Cardiac muscle cell (in vitro differentiated cells and primary cell): Measurements from ENCODE around the gene PRKCB. TPM values are rescaled to one million over a fixed set of nuclear protein-coding genes. Genes with fewer than 3 reads are reported as not detected.

Experiments
- DNase-seq, 2 donors: peaks; one replicate each; pipeline versions ENCODE4 v3.0.0 to v3.0.0-alpha.2; 2010 to 2017; ENCODE audit warnings: low read depth in 1 of 2, low spot score in 1 of 2
- H3K27ac ChIP-seq: fragments of 200-600 bp; sonication (generic); 2 replicates; pipeline ENCODE4 v1.5.1; 2016
- H3K27me3 ChIP-seq: fragments of 200-600 bp; sonication (generic); 2 replicates; pipeline ENCODE4 v1.6.0; 2016; ENCODE audit warnings: control low read depth
- H3K36me3 ChIP-seq: fragments of 200-600 bp; sonication (generic); 2 replicates; pipeline ENCODE4 v1.5.1; 2016; ENCODE audit warnings: control low read depth
- H3K4me1 ChIP-seq: fragments of 200-600 bp; sonication (generic); 2 replicates; pipeline ENCODE4 v1.8.1; 2017; ENCODE audit warnings: low read depth, mild to moderate bottlenecking, mixed run types
- H3K4me3 ChIP-seq: fragments of 200-600 bp; sonication (generic); 2 replicates; pipeline ENCODE4 v1.5.1; 2016; ENCODE audit warnings: mild to moderate bottlenecking
- H3K9me3 ChIP-seq: fragments of 200-600 bp; sonication (generic); 2 replicates; pipeline ENCODE4 v1.5.1; 2017; ENCODE audit warnings: low read depth, mild to moderate bottlenecking, control low read depth
- CTCF ChIP-seq: IDR thresholded peaks from 2 replicates; pipeline ENCODE4 v1.5.1; 2012; ENCODE audit warnings: low read depth, mild to moderate bottlenecking, low read length
- polyA plus RNA-seq: library from polyadenylated mRNA; unstranded; fragments of >200 nt; fragmentation: Nextera tagmentation; extraction: Ambion mirVana; gene quantifications from 2 replicates; pipeline ENCODE4 v1.2.1, GENCODE V29; 2016
- total RNA-seq: library from RNA; depleted of rRNA; stranded (reverse); fragments of >200 nt; gene quantifications from 2 replicates; pipeline ENCODE4 v1.2.3, GENCODE V29; 2016

Gene PRKCB
- total and polyA plus RNA-seq, 2 experiments from 2014 or later: 0.66 to 1.5 TPM

GRCh38 chr16:23920446-23920845 lies 84.7 kb downstream of the PRKCB start:
- no peak for DNase-seq
- Histone ChIP-seq H3K4me1 (no peaks in the 10 kb centered on the region), H3K27me3 (no peaks in the 10 kb centered on the region), H3K9me3 (no peaks in the 10 kb centered on the region), H3K4me3 (no peak overlapping the region), H3K36me3 (no peaks in the 10 kb centered on the region), H3K27ac (no peak overlapping the region)
- TF ChIP-seq CTCF: no peak

GRCh38 chr16:23920899-23921298 lies 85.1 kb downstream of the PRKCB start:
- no peak for TF ChIP-seq CTCF
- Histone ChIP-seq H3K27me3 (no peaks in the 10 kb centered on the region), H3K9me3 (no peaks in the 10 kb centered on the region)

GRCh38 chr16:23922406-23922805 lies 86.6 kb downstream of the PRKCB start:
- H3K4me1 ChIP-seq: no peaks in the 10 kb centered on the region
- no peaks in the 10 kb centered on the region for H3K27me3 ChIP-seq
- TF ChIP-seq CTCF: no peak
- H3K36me3 ChIP-seq: no peaks in the 10 kb centered on the region
- DNase-seq: no peak
- H3K27ac ChIP-seq: no peak overlapping the region
- H3K9me3 ChIP-seq: no peaks in the 10 kb centered on the region
- H3K4me3 ChIP-seq: no peak overlapping the region

More at GRCh38 chr16:23920899-23921298, 85.1 kb downstream of the PRKCB start:
- DNase-seq: no peak
- Histone ChIP-seq H3K4me1 (no peaks in the 10 kb centered on the region), H3K4me3 (no peak overlapping the region), H3K36me3 (no peaks in the 10 kb centered on the region), H3K27ac (no peak overlapping the region)

GRCh38 chr16:23924128-23924527 lies 88.3 kb downstream of the PRKCB start:
- no peak overlapping the region for H3K4me3 ChIP-seq
- no peak overlapping the region for H3K27ac ChIP-seq
- H3K36me3 ChIP-seq: no peaks in the 10 kb centered on the region
- H3K4me1 ChIP-seq: no peaks in the 10 kb centered on the region
- no peak for TF ChIP-seq CTCF
- no peaks in the 10 kb centered on the region for H3K27me3 ChIP-seq
- no peak for DNase-seq
- H3K9me3 ChIP-seq: no peaks in the 10 kb centered on the region

- no peak for DNase-seq
- H3K27me3 ChIP-seq: peaks cover 5% of the 10 kb centered on the region
- no peaks in the 10 kb centered on the region for H3K4me1 ChIP-seq
- H3K27ac ChIP-seq: no peak overlapping the region
- no peaks in the 10 kb centered on the region for H3K9me3 ChIP-seq
- no peak overlapping the region for H3K4me3 ChIP-seq
- TF ChIP-seq CTCF: no peak
- no peaks in the 10 kb centered on the region for H3K36me3 ChIP-seq
These were observed 92.0 kb downstream of the PRKCB start for GRCh38 chr16:23927796-23928195.

- DNase-seq: no peak
- Histone ChIP-seq H3K36me3 (no peaks in the 10 kb centered on the region), H3K27me3 (peaks cover 10% of the 10 kb centered on the region), H3K4me1 (no peaks in the 10 kb centered on the region), H3K9me3 (no peaks in the 10 kb centered on the region), H3K27ac (no peak overlapping the region), H3K4me3 (no peak overlapping the region)
- TF ChIP-seq CTCF: no peak
These were observed 93.5 kb downstream of the PRKCB start for GRCh38 chr16:23929237-23929636.
